NCI-H146 treated with DMSO at 0.1 percent for 48 hours (cell line): ENCODE results near the gene SKP1.
"Not testable (repeated sequence)": the region's sequence is repeated elsewhere in the genome, so short reads cannot be mapped to it uniquely, and the experiment has no call there.

Source experiments
- DNase-seq: peaks from one replicate; lab custom pipeline; 2025; ENCODE audit not compliant: unreplicated experiment; lab: John Stamatoyannopoulos, UW

Gene SKP1

DNA sequence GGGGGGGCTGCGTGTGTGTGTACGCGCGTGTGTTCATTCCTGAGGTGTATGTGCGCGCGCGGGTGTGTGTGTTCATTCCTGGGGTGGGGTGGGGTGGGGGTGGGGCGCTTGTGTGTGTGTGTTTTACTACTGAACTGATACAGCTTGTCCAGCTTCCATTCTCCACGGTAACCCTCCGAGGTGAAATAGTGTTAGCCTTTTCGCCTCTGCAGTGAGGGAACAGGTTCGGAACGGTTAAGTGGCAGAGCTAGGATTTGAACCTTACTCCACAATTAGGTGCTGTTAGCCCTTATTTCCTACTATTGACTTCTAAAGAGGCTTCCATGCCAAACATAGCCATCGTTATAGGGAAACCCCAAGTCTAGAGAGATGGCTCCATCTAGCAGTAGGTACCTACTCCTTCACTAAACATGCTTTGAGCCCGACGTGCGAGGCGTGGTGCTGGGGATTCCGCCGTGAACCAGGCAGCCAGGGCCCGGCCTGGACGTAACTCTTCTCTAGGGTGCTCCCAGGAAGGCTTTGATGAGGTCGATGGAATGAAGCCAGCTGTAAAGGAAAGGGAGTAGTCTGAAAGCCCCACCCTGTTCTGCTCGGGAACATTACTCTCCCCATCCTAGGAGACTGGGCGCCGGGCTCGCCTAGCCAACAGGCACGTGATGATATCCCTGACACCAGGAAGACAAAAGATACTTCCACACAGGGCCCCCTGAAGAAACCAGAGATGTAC is 782 bp upstream of the SKP1 start:
- peak; percentile 38 for DNase-seq

DNA sequence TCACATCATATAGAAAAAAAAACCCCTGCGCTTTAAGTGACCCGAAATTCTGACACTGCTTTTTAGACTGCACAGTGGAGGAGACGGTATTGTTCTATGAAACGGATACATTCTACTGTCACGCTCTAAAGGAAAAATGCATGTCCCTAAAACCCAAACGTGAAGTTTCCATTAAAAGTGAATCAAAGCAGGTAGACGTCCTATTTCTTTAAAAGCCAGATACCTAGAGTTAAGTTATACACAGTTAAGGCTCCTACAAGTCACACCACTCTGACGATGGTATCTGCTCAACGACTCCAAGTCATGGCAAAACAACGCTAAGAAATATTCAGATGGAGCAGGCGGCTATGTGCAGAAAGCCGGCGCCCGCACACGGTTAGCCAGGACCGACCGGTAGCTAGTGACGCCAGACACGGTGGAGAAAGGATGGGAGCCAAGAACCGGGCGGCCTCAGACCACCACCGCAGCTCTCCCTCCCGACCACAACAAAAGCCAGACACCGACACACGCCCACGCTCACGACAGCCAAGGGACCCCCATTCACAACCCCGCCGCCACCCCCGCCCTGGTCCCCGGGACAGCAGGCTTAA is 734 bp downstream of the SKP1 start:
- no peak for DNase-seq

DNA sequence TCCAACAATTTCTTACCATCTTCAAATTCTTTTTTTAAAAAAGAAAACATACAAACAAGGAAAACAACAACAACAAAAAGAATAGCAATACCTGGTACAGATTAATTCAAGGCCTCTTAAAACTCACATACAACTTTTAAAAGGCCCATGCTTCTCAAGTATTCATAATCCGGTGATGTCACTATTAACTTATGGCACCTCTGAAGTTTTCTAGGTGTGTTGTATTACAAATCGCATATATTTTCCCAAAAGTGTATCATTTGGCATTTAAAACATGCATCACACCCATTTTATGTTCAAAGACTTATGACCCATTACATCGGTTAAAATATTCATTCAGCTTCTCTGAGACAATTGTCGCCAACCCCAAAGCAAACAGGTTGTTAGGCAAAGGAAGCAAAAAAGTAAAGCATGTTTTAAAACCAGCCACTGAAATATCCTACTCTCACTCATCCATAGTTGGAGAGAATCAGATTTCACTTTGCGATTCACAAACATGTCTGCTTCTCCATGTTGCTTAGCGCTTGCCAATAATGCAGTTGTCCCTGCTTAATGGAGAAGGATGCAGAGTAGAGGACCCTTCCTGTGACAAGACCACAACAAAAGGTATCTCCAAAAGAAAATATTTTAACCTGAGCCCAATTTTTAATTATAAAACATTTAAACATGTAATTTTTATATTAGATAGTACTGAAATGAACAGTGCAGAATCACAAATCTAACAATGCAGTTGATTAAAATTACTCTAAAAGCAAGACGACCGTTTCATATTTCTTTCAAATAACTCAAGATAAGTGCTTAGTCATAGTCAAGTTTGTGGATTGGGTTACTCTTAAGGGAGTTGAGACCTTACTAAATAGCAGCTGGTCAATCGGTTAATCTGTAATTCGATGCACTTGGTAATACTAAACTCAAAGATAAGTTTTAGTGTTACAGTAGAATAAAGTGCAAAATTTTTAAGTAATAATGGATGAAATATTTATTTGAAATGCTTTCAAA is 1.6 kb downstream of the SKP1 start:
- DNase-seq = peak; percentile 5

DNA sequence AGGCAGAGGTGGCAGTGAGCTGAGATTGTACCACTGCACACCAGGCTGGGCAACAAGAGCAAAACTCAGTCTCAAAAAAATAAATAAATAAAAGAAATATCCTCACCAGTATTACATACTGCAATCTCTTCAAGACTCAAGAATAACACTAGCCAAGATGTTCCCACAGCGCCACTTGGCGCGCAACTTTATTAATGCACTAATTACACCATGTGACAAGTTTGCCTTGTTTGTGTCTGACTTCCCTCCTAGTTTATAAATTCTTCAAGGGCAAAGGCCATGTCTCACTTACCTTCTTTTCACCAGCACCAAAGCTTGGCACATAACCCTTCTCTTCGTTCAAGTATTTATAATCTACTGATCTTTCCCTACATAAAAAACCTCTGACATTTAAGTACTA is 4.8 kb downstream of the SKP1 start:
- no peak for DNase-seq

DNA sequence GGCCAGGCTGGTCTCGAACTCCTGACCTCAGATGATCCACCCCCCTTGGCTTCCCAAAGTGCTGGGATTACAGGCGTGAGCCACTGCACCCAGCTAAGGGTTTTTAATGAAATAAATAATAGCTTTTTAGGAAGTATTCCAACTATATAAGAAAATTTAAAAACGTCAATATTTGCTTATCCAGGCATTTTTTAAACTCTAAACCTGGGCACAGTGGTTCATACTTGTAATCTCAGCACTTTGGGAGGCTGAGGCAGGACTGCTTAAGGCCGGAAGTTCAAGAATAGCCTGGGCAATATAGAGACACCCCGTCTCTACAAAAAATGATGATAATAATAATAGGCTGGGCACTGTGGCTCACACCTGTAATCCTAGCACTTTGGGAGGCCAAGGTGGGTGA is 14.2 kb downstream of the SKP1 start:
- no peak for DNase-seq

DNA sequence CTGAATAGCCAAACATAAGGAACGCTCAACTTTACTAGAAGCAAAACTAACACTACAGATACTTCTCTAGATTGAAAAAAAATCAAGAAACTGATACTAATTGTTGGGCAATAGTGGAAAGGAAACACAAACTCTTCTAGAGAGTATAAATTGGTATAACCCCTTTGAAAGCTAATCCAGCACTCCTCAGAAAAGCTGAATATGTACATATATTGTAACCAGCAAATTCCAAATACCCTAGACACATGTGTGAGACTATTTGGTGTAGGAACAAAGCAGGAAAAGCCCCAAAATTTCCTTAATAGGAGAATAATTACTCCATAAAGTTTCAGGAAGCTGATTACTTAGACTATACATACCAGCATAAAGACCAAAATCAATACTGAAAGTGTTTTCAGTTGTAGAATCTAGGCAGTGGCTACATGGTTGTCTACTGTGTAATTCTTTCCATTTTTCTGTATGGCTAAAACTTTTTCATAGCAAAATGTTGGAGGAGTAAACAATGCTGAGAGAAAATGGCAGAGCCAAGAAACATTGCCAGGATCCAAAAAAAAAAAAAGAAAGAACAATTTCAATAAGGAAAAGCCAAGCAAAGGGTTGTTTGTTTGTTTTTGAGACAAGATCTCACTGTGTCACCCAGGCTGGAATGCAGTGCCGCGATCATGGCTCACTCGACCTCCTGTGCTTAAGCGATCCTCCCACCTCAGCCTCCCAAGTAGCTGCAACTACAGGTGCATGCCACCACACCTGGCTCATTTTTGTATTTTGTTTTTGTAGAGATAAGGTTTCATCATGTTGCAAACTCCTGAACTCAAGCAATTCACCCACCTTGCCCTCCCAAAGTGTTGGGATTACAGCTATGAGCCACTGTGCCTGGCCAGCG is 15.0 kb downstream of the SKP1 start:
- no peak for DNase-seq

DNA sequence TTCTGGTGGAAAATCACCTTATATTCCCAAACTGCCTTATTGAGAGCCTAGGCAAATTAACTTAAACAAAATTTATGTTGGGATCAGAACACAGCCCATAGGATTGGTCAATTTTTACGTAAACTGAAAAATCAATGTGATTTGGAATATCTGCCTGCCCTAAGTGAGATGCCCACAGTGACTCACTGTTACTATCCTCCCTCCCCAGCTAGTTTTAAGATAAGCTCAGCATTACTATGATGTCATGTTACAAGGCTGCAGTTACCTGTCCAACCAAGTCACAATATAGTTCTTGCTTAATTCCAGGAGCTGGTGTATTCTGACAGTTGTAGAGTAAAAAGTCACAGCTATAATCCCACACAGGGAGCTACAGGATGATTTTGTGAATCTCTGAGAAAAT is 23.1 kb downstream of the SKP1 start:
- DNase-seq = no peak

DNA sequence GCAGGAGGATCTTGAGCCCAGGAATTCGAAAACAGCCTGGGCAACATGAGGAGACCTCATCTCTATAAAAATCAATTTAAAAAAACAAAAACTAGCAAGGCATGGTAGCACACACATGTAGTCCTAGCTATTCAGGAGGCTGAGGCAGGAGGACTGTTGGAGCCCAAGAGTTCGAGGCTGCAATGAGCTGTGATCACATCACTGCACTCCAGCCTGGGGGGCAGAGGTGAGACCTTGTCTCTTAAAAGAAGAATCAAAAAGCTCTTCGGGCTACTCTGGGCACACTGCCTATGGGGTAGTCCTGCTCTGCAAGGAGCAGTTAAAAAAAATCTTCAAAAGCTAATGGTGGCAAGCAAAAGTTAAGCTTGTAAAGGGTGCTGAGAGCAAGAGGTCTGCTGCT is 23.5 kb downstream of the SKP1 start:
- DNase-seq = no peak

DNA sequence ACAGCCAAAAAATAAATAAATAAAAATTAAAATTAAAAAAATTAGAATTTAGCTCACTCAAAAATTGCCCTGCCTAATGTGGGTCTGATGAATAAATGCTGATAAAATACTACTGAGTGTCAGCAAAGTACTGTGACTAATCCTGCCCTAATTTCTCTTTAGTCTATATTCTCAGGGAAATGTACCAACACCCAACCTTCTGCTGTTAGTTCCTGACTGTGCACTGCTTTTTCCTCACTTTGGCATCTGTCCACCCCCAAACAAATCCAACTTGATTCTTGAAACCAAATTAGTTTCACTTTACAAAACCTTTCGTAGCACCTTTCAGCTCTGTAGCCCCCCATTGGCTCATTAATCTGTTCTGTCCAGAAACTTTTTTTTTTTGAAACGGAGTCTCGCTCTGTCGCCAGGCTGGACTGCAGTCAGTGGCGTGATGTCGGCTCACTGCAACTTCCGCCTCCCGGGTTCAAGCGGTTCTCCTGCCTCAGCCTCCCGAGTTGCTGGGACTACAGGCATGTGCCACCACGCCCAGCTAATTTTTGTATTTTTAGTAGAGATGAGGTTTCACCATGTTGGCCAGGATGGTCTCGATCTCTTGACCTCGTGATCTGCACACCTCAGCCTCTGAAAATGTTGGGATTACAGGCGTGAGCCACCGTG is 24.4 kb downstream of the SKP1 start:
- not testable (repeated sequence) for DNase-seq

DNA sequence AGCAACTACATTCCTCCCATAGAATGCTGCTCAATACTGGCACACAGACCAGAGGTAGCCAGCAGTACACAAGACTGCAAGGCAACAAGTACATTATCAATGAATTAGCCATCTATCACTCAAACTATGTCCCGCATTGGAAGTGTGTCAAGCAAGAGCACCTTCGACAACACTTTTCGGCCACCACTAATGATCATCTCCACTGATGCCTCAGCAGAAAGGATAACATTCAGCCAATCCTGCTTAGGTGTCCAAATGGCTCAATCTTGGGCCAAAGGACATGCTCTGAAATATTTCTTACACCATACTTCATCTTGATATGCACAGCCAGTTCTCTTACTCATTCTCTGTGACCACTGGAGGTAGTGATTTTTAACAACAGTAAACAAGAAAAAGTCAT is 25.0 kb downstream of the SKP1 start:
- no peak for DNase-seq

DNA sequence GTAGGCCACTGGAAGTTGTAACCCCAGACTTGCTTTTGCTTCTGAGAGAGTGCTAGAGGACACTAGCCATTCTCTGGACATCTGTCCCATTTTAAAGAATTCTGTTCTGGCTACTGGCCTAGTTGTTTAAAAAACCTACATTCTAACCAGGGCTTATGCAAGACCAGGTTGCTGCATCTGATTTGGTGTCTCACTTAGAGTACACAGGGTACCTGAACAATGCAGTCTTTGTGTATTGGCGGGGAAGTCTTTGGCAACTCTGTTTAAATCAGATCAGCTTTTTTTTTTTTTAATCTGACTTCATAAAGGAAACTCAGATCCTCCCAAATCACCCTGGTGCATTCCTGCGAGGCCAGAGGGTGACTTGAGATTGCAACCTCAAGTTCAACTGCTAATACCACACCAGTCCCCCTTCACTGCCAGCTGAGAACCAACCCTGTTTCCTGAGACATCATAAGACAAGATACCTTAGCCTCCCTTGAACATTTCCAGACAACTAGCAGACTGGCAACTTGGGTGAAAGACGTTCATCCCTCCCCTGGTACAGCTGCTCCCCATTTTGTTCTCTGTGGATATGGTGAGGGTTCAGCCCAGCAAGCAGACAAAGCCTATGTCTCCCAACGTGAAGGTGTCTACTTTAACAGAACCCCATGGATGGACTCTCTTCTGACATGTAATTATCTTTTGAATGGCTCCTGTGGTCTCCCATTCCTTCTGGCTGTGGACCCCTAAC is 27.0 kb downstream of the SKP1 start:
- no peak for DNase-seq

DNA sequence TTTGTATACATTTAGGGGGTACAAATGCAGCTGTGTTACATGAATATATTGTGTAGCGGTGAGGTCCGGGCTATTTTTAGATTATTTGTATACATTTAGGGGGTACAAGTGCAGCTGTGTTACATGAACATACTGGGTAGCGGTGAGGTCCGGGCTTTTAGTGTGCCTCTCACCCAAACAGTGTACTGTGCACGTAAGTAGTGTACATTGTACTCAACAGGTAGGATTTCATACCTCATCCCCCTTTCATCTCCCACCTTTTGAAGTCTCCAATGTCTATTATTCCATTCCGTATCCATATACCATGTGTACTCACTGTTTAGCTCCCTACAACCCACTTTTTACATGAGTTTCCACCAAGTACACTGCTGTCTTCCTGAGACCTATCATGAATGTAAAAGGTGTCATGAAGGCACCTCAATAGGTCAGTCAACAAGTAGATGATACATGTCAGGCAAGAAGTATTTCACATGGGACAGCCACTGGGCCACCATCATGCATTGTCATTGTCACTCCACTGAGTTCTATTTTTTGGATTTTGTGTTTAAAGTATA is 27.7 kb downstream of the SKP1 start:
- no peak for DNase-seq

DNA sequence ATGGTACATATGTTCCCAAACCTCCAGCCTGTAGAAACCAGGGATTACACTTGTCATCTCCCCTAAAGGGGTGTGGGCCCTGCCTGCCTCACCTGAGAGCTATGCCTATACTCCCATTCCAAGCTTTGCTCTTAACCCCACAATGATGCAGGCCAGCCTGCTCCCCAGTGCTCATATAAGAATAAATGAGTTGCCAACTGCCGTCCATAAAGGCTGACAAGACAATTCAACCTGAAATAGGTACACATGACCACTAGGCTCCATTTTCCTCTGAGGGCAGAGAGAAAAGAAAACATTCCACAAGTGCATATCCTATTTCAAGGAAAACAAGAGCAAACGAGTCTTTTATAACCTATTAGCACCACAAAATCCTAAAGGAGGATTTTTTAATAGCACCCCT is 28.4 kb downstream of the SKP1 start:
- no peak for DNase-seq

DNA sequence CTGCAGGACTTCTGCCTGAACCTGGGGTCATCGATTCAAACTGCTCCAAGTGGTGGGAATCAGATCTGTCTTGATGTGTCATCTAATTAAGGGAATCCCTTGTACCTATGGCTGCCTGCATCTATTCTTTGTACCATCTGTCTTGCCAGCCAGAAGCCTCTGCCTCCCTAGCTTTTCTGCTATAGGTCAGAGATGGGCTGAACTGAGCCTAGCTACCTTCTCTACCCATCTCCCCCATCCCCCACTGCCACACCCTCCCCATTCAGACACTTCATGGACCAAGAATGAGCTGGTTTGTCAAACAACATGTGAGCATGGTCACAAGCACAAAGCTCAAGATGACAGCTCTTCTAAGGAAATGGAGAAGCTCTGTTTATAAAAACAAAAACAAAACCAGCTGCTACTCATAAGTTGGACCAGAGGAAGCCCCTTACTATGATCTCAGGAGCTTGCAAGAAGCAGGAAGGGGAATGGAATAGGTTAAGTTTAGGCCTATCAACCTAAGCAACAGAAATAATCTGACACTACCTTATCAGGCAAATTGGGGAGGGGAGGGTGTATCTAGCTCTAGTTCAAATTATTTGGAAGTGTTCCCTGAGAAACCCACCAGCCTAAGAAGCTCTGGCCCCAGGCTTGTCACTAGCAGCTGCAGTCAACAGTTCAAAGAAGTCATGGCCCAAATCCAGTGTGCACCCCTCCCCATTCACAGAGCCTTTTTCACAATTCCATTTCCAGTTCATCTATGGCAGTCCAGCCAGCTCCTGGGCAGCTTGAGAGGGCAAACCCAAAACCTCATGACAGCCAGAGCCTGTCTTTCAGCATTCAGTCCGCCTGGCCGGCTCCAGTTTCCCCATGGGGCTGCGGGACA is 29.9 kb downstream of the SKP1 start:
- DNase-seq = no peak

DNA sequence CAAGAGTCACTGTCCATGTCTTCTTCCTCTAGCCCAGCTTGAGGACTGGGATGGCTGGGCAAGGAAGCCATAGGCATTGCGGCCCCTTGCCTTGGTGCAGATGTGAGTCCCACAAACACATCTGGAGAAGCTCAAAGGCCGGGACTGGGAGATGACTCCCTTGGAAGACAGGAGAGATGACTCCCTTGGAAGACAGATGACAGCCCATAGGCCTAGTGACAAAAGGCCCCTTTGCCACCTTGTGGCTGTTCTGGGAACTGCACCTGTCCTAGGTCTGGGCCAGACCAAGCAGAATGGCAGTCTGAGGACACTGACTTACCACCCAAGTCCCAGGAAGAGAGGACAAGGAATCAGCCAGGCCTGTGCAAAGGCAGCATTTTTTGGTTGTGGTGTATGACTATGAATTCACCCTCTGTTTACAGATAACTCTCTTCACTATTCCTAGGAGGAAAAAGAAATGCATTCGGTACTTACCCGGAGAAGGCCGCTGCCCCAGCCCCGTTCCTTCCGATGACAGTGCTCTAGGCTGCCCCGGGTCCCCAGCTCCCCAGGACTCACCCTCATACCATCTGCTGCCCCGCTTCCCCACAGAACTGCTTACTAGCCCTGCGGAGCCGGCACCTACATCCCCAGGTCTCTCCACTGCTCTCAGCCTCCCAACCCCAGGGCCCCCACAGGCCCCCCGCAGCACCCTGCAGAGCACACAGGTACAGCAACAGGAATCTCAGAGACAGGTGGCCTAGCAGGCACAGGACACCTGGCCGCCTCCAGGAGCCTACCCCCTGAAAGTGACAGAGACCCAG is 30.8 kb downstream of the SKP1 start:
- no peak for DNase-seq

DNA sequence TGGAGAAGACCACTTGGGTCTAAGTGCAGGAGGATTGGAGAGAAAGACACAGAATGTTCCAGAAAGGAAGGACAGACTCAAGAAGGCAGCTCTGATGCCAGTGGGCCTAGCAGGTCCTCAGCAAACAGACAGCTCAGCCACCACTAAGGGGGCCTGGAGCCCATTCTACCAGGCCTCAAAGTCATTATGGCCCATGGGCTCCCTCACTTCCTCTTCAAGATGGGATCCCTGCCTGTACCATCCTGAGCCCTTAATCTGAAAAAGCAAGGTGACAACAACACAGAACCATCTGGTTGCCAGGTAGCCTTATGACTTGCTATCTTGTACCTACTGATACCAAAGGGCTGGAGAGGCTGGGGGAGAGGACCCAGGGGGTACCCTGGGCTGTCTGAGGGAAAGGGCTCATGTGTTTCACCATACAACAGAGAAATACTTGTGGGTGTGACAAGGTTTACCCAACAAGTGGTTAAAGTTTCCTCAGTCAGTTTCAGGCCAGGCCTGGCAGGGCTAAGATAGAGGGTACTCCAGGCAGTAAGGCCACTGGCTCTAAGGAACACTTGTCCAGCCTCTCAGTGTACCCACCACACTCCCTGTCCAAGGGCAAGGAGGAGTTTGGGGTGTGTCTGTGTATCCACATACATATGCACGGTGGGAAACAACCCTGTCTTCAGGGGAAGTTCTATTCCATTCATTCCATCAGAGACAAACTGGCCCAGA is 31.6 kb downstream of the SKP1 start:
- no peak for DNase-seq
